Neural progenitor cell (in vitro differentiated cells): Measurements from ENCODE around the gene ROBO4. TPM values are rescaled to one million over a fixed set of nuclear protein-coding genes. Genes with fewer than 3 reads are reported as not detected.
A peak's percentile ranks its signal among the peaks of the same experiment; 100 is the strongest.

Experiments used
- DNase-seq: peaks from one replicate; pipeline ENCODE4 v3.0.0-alpha.2; 2016; ENCODE audit warnings: low spot score
- H2AFZ ChIP-seq: fragments of 200-600 bp; sonication (generic); replicated peaks from 2 replicates; pipeline ENCODE4 v1.6.1; 2016; ENCODE audit warnings: antibody characterized with exemption
- H3F3A ChIP-seq: fragments of 200-600 bp; sonication (generic); 2 replicates; pipeline ENCODE4 v1.6.1; 2016; ENCODE audit warnings: antibody characterized with exemption, low read depth
- H3K27ac ChIP-seq: fragments of 200-600 bp; sonication (generic); 2 replicates; pipeline ENCODE4 v1.5.1; 2016; ENCODE audit warnings: mild to moderate bottlenecking
- H3K27me3 ChIP-seq: fragments of 200-600 bp; sonication (generic); 2 replicates; pipeline ENCODE4 v1.6.1; 2016; ENCODE audit warnings: mild to moderate bottlenecking, moderate library complexity
- H3K36me3 ChIP-seq: fragments of 200-600 bp; sonication (generic); 2 replicates; pipeline ENCODE4 v1.5.1; 2016
- H3K4me1 ChIP-seq: fragments of 200-600 bp; sonication (generic); 2 replicates; pipeline ENCODE4 v1.6.1; 2016; ENCODE audit warnings: mixed run types
- H3K4me2 ChIP-seq: fragments of 200-600 bp; sonication (generic); 2 replicates; pipeline ENCODE4 v1.6.1; 2016
- H3K4me3 ChIP-seq: fragments of 200-600 bp; sonication (generic); 2 replicates; pipeline ENCODE4 v1.5.1; 2016
- H3K79me2 ChIP-seq: fragments of 200-600 bp; sonication (generic); 2 replicates; pipeline ENCODE4 v1.6.1; 2016; ENCODE audit warnings: low read depth
- H3K9ac ChIP-seq: fragments of 200-600 bp; sonication (generic); 2 replicates; pipeline ENCODE4 v1.6.1; 2016
- H3K9me3 ChIP-seq: fragments of 200-600 bp; sonication (generic); 2 replicates; pipeline ENCODE4 v1.5.1; 2016; ENCODE audit warnings: low read depth
- H4K20me1 ChIP-seq: fragments of 200-600 bp; sonication (generic); 2 replicates; pipeline ENCODE4 v1.6.1; 2016; ENCODE audit warnings: low read depth
- H3K27ac Mint-ChIP-seq: 3 replicates; pipeline ENCODE4 v1.8.0; 2021; ENCODE audit warnings: mixed read lengths
- H3K27me3 Mint-ChIP-seq: 2 replicates; pipeline ENCODE4 v1.8.0; 2022; ENCODE audit warnings: low read depth, mild to moderate bottlenecking, inconsistent platforms, moderate library complexity, mixed read lengths; ENCODE audit not compliant: insufficient read depth
- H3K36me3 Mint-ChIP-seq: 3 replicates; pipeline ENCODE4 v1.8.0; 2021; ENCODE audit warnings: mixed read lengths
- H3K4me1 Mint-ChIP-seq: 3 replicates; pipeline ENCODE4 v1.8.0; 2021; ENCODE audit warnings: mixed read lengths
- H3K4me3 Mint-ChIP-seq: 3 replicates; pipeline ENCODE4 v1.8.0; 2021; ENCODE audit warnings: mild to moderate bottlenecking, moderate library complexity, mixed read lengths
- H3K9me3 Mint-ChIP-seq: 3 replicates; pipeline ENCODE4 v1.8.0; 2020; ENCODE audit warnings: mixed read lengths
- CTCF ChIP-seq: fragments of 200-600 bp; sonication (generic); IDR thresholded peaks from 2 replicates; pipeline ENCODE4 v1.5.1; 2017; ENCODE audit warnings: antibody characterized with exemption, mild to moderate bottlenecking
- EZH2 ChIP-seq: fragments of 200-600 bp; sonication (generic); IDR thresholded peaks from 2 replicates; pipeline ENCODE4 v1.6.1; 2017; ENCODE audit warnings: antibody characterized with exemption, mild to moderate bottlenecking, moderate library complexity
- EZH2phosphoT487 ChIP-seq: fragments of 200-600 bp; sonication (generic); IDR thresholded peaks from 2 replicates; pipeline ENCODE4 v1.6.1; 2017; ENCODE audit warnings: antibody characterized with exemption
- total RNA-seq: library from RNA; depleted of rRNA; stranded (reverse); fragments of >200 nt; gene quantifications from 2 replicates; pipeline ENCODE4 v1.2.3, GENCODE V29; 2015; ENCODE audit warnings: low replicate concordance

ROBO4 gene
- total RNA-seq, 1 donor from 2014 or later = not detected

DNA sequence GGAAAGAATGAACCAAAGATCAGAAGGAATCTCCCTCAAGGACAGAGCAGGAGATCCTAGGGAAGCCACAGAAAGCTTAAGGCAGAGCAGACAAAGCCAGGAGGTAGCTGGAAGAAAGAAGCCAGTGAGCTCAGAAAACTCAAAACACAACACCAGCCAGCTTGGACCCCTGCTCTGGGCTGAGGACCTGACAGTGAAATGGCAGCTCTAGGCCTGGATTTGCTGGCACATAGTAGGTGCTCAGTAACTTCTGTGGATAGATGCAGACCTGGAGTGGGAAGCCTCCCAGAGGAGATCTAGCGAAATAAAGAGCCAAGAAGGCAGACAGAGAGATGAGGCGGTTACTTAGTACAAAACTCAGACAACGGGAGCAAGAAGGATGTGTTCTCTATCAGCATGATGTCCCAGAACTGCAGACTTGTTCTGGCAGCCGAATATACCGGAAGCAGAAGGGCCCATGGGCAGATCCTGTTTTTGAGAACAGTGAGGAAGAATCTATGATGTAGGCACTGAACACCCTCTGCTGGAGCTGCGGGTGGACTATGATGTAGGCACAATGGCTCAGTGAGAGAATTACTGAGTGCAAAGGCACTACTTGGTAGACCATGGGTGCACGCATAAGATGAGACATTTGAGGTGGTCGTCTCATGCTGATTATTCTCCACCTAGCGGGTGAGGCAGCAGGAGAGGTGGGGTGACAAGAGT lies 4.8 kb downstream of the ROBO4 start:
- no peak overlapping the region for H3K4me3 ChIP-seq
- no peak overlapping the region for H3K4me3 Mint-ChIP-seq
- H3K27me3 ChIP-seq = peaks cover 18% of the 10 kb centered on the region
- H3K4me2 ChIP-seq = no peak overlapping the region
- H3K4me1 ChIP-seq = peaks cover 11% of the 10 kb centered on the region
- H2AFZ ChIP-seq = no peak overlapping the region
- H3K9me3 Mint-ChIP-seq = no peaks in the 10 kb centered on the region
- no peak for DNase-seq
- H3K9ac ChIP-seq = no peak overlapping the region
- H3K4me1 Mint-ChIP-seq = peaks cover 6% of the 10 kb centered on the region
- H3K27ac Mint-ChIP-seq = no peak overlapping the region
- no peaks in the 10 kb centered on the region for H3K79me2 ChIP-seq
- H4K20me1 ChIP-seq = no peaks in the 10 kb centered on the region
- no peaks in the 10 kb centered on the region for H3F3A ChIP-seq
- H3K27ac ChIP-seq = no peak overlapping the region
- H3K36me3 Mint-ChIP-seq = no peaks in the 10 kb centered on the region
- H3K36me3 ChIP-seq = no peaks in the 10 kb centered on the region
- TF ChIP-seq EZH2phosphoT487 = no peak
- TF ChIP-seq CTCF = no peak
- TF ChIP-seq EZH2 = no peak
- H3K9me3 ChIP-seq = no peaks in the 10 kb centered on the region
- peaks cover 8% of the 10 kb centered on the region for H3K27me3 Mint-ChIP-seq

GRCh38 chr11:124892146-124892545 lies 5.5 kb downstream of the ROBO4 start:
- Histone ChIP-seq H3K4me1 (peaks cover 6% of the 10 kb centered on the region), H3K79me2 (no peaks in the 10 kb centered on the region), H3K9ac (no peak overlapping the region), H4K20me1 (no peaks in the 10 kb centered on the region), H3F3A (no peaks in the 10 kb centered on the region), H3K4me2 (no peak overlapping the region), H3K27ac (no peak overlapping the region), H3K36me3 (no peaks in the 10 kb centered on the region), H3K27me3 (peaks cover 24% of the 10 kb centered on the region), H2AFZ (no peak overlapping the region), H3K4me3 (no peak overlapping the region), H3K9me3 (no peaks in the 10 kb centered on the region)
- H3K27ac Mint-ChIP-seq = no peak overlapping the region
- H3K9me3 Mint-ChIP-seq = no peaks in the 10 kb centered on the region
- no peaks in the 10 kb centered on the region for H3K4me1 Mint-ChIP-seq
- no peak overlapping the region for H3K4me3 Mint-ChIP-seq
- H3K27me3 Mint-ChIP-seq = peaks cover 8% of the 10 kb centered on the region
- DNase-seq = no peak
- H3K36me3 Mint-ChIP-seq = no peaks in the 10 kb centered on the region
- no peak for TF ChIP-seq CTCF
- no peak for TF ChIP-seq EZH2phosphoT487
- no peak for TF ChIP-seq EZH2

DNA sequence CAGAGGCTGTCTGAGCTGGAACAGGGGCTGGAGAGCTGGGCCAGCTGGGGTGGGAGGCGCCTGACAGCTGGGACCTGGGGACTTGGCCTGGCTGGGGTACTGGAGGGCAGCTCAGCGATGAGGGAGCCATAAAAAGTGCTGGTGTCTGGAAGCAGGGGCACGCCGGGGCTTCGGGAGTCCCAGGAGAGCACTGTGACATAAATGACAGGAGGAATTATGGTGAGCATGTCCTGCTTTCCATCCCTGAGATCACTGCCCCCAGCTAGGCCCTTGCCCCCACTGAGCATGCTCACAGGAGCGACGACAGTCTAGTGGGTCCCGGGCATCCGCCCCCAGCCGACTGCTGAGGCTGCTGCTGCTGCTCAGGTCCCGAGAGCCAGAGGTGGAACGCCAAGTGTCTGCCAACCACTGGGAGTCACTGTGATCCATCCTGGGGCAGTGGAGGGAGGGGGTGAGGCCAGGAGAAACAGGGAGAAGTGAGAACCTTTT lies 6.2 kb downstream of the ROBO4 start:
- peak overlapping the region; percentile 50 for H2AFZ ChIP-seq
- peak overlapping the region; percentile 12 for H3K4me2 ChIP-seq
- H3K27me3 ChIP-seq = peaks cover 24% of the 10 kb centered on the region
- H3K4me3 Mint-ChIP-seq = no peak overlapping the region
- H3K9ac ChIP-seq = no peak overlapping the region
- H4K20me1 ChIP-seq = no peaks in the 10 kb centered on the region
- no peaks in the 10 kb centered on the region for H3F3A ChIP-seq
- H3K9me3 ChIP-seq = no peaks in the 10 kb centered on the region
- peaks cover 9% of the 10 kb centered on the region for H3K27me3 Mint-ChIP-seq
- no peak overlapping the region for H3K4me3 ChIP-seq
- H3K36me3 Mint-ChIP-seq = no peaks in the 10 kb centered on the region
- TF ChIP-seq EZH2phosphoT487 (no peak), CTCF (no peak), EZH2 (no peak)
- peaks cover 6% of the 10 kb centered on the region for H3K4me1 ChIP-seq
- no peaks in the 10 kb centered on the region for H3K36me3 ChIP-seq
- H3K4me1 Mint-ChIP-seq = no peaks in the 10 kb centered on the region
- no peak for DNase-seq
- H3K27ac Mint-ChIP-seq = no peak overlapping the region
- no peaks in the 10 kb centered on the region for H3K79me2 ChIP-seq
- no peaks in the 10 kb centered on the region for H3K9me3 Mint-ChIP-seq
- H3K27ac ChIP-seq = no peak overlapping the region
